HepG2 (cell line): ENCODE measurements around the gene HERC4. TPM values are rescaled to one million over a fixed set of nuclear protein-coding genes. Genes with fewer than 3 reads are reported as not detected.

Experiments
- EP300 ChIP-seq, 3 experiments: sonication (generic) in 1 of 3; formaldehyde crosslinking in 1 of 3; IDR thresholded peaks; 2 replicates each; pipeline versions ENCODE4 v1.5.1 to v1.6.1; 2011 to 2020; ENCODE audit warnings: low read depth in 2 of 3, low read length in 2 of 3, borderline replicate concordance in 1 of 3, improper control_type of control experiment in 1 of 3, mild to moderate bottlenecking in 1 of 3, missing genetic modification reagents in 1 of 3, moderate library complexity in 1 of 3
- FOXA3 ChIP-seq: IDR thresholded peaks from 2 replicates; pipeline ENCODE4 v1.6.1; 2016; ENCODE audit warnings: missing genetic modification reagents, missing compliant biosample characterization
- ISL2 ChIP-seq: sonication (generic); formaldehyde crosslinking; IDR thresholded peaks from 2 replicates; pipeline ENCODE4 v1.5.0; 2020; ENCODE audit warnings: missing genetic modification reagents
- KDM3A ChIP-seq: IDR thresholded peaks from 2 replicates; pipeline ENCODE4 v1.6.1; 2018; ENCODE audit warnings: low read depth, missing compliant biosample characterization
- KLF12 ChIP-seq: sonication (generic); formaldehyde crosslinking; IDR thresholded peaks from 2 replicates; pipeline ENCODE4 v1.4.0; 2020; ENCODE audit warnings: missing genetic modification reagents, borderline replicate concordance
- MBNL3 ChIP-seq: fragments of 250-450 bp; sonication (Bioruptor Pico); conservative IDR thresholded peaks from 2 replicates; pipeline ENCODE4 v1.8.0; 2022; ENCODE audit warnings: mild to moderate bottlenecking, inconsistent platforms
- MYNN ChIP-seq: sonication (generic); formaldehyde crosslinking; IDR thresholded peaks from 2 replicates; pipeline ENCODE4 v1.4.0; 2020; ENCODE audit warnings: mild to moderate bottlenecking, low read depth, missing genetic modification reagents
- NAIF1 ChIP-seq: sonication (generic); formaldehyde crosslinking; IDR thresholded peaks from 2 replicates; pipeline ENCODE4 v1.5.0; 2020; ENCODE audit warnings: mild to moderate bottlenecking, missing genetic modification reagents, borderline replicate concordance
- RFXANK ChIP-seq: IDR thresholded peaks from 2 replicates; pipeline ENCODE4 v1.6.1; 2016
- ZFP37 ChIP-seq: sonication (generic); formaldehyde crosslinking; IDR thresholded peaks from 2 replicates; pipeline ENCODE4 v1.4.0; 2020; ENCODE audit warnings: missing genetic modification reagents, borderline replicate concordance
- ZFP62 ChIP-seq: sonication (generic); formaldehyde crosslinking; IDR thresholded peaks from 2 replicates; pipeline ENCODE4 v1.4.0; 2020; ENCODE audit warnings: missing genetic modification reagents
- ZMYM3 ChIP-seq: sonication (generic); formaldehyde crosslinking; IDR thresholded peaks from 2 replicates; pipeline ENCODE4 v1.5.1; 2020; ENCODE audit warnings: mild to moderate bottlenecking, missing genetic modification reagents
- ZNF17 ChIP-seq: sonication (generic); formaldehyde crosslinking; IDR thresholded peaks from 2 replicates; pipeline ENCODE4 v1.5.0; 2020; ENCODE audit warnings: mild to moderate bottlenecking, missing genetic modification reagents
- ZNF552 ChIP-seq: sonication (generic); formaldehyde crosslinking; IDR thresholded peaks from 2 replicates; pipeline ENCODE4 v1.9.0; 2022; ENCODE audit warnings: missing genetic modification reagents, mild to moderate bottlenecking, borderline replicate concordance
- ZNF557 ChIP-seq: sonication (generic); formaldehyde crosslinking; IDR thresholded peaks from 2 replicates; pipeline ENCODE4 v1.4.0; 2020; ENCODE audit warnings: missing genetic modification reagents
- ZNF614 ChIP-seq: IDR thresholded peaks from 2 replicates; pipeline ENCODE4 v1.6.1; 2018; ENCODE audit warnings: missing biosample characterization, missing genetic modification reagents, inconsistent platforms, borderline replicate concordance
- ZNF678 ChIP-seq: sonication (generic); formaldehyde crosslinking; IDR thresholded peaks from 2 replicates; pipeline ENCODE4 v1.4.0; 2020; ENCODE audit warnings: mild to moderate bottlenecking, missing genetic modification reagents
- ZNF777 ChIP-seq: sonication (generic); formaldehyde crosslinking; IDR thresholded peaks from 2 replicates; pipeline ENCODE4 v1.4.0; 2020; ENCODE audit warnings: missing genetic modification reagents
- polyA plus RNA-seq, 8 experiments: library from polyadenylated mRNA; depleted of rRNA in 3 of 8; stranded (reverse) in 7 of 8; unstranded in 1 of 8; fragments of >200 nt; fragmentation: Illumina TruSeq in 4 of 8; extraction: Trizol in 4 of 8; gene quantifications; 2 replicates each; pipeline versions ENCODE4 v1.2.1 to v1.2.3, GENCODE V29; 2011 to 2016; ENCODE audit warnings: low read depth in 4 of 8, missing spikeins in 1 of 8, mixed read lengths in 1 of 8; ENCODE audit not compliant: insufficient read depth in 1 of 8
- total RNA-seq, 5 experiments: library from RNA; depleted of rRNA; stranded (reverse); fragments of >200 nt; fragmentation: Illumina TruSeq; extraction: Trizol; gene quantifications; 2 replicates each; pipeline ENCODE4 v1.2.3, GENCODE V29; 2016; ENCODE audit warnings: low read depth in 1 of 5
- TF ChIP-seq, protein P1 (sequence below): sonication (generic); formaldehyde crosslinking; IDR thresholded peaks from 2 replicates; pipeline ENCODE4 v1.4.0; 2020; ENCODE audit warnings: missing genetic modification reagents
- TF ChIP-seq, protein P2 (sequence below): sonication (generic); formaldehyde crosslinking; IDR thresholded peaks from 2 replicates; pipeline ENCODE4 v1.5.0; 2020; ENCODE audit warnings: mild to moderate bottlenecking, missing genetic modification reagents
- TF ChIP-seq, protein P3 (sequence below): conservative IDR thresholded peaks from 2 replicates; pipeline ENCODE4 v1.6.1; 2018; ENCODE audit warnings: missing genetic modification reagents

HERC4 gene
- total and polyA plus RNA-seq, 2 of the 13 experiments (the other 11 are each of a cell fraction or from before 2014, with no cell fraction given) = 9.8 to 20.2 TPM

DNA sequence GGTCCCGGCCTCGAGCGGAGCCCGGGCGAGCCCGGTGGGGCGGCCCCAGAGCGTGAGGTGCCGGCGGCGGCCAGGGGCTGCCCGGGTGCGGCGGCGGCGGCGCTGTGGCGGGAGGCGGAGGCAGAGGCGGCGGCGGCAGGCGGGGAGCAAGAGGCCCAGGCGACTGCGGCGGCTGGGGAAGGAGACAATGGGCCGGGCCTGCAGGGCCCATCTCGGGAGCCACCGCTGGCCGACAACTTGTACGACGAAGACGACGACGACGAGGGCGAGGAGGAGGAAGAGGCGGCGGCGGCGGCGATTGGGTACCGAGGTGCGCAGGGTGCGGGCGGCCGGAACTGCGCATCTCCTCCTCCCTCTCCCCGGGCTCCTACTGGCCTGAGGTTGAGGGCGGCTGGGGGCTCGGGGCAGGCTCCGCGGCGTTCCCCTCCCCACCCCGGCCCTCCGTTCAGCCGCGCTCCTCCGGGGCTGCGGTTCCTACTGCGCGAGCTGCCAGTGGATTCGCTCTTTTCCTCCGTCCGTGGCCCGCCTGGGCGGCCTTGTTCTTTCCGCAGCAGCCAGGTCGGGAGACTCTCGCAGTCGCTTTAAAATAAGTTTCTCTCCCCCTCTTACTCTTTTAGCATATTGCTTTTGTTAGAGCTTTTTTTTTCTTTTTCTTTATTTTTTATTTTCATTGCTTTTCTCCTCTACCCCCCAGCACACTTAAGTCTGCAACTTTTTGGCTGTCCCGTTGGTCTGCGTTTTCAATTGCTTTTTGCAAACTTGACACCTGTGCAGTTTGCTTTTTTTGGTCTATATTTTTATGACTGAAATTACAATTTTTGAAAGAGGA is 190.0 kb downstream of the HERC4 start (continued):
- TF ChIP-seq, protein P1, sequence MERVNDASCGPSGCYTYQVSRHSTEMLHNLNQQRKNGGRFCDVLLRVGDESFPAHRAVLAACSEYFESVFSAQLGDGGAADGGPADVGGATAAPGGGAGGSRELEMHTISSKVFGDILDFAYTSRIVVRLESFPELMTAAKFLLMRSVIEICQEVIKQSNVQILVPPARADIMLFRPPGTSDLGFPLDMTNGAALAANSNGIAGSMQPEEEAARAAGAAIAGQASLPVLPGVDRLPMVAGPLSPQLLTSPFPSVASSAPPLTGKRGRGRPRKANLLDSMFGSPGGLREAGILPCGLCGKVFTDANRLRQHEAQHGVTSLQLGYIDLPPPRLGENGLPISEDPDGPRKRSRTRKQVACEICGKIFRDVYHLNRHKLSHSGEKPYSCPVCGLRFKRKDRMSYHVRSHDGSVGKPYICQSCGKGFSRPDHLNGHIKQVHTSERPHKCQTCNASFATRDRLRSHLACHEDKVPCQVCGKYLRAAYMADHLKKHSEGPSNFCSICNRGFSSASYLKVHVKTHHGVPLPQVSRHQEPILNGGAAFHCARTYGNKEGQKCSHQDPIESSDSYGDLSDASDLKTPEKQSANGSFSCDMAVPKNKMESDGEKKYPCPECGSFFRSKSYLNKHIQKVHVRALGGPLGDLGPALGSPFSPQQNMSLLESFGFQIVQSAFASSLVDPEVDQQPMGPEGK (CRISPR knock-in tag) = peak; percentile 88
- TF ChIP-seq ISL2 (CRISPR knock-in tag) (no peak; the same call in 1 of the 2 replicates), ZNF557 (CRISPR knock-in tag) (no peak; the same call in 1 of the 2 replicates), ZFP37 (CRISPR knock-in tag) (no peak), ZNF17 (CRISPR knock-in tag) (no peak), KDM3A (CRISPR knock-in tag) (no peak), ZFP62 (CRISPR knock-in tag) (no peak), ZMYM3 (CRISPR knock-in tag) (no peak), ZNF777 (no peak; the same call in 1 of the 2 replicates), ZNF678 (no peak), FOXA3 (no peak), MYNN (CRISPR knock-in tag) (no peak), EP300 (IDR thresholded peaks at IDR 0.05; ENCODE audit: low read depth in 2 of 2, low read length in 2 of 2) (no peak), EP300 (CRISPR knock-in tag; IDR thresholded peaks at IDR 0.05; ENCODE audit: borderline replicate concordance) (no peak), ZNF552 (no peak), RFXANK (no peak), MBNL3 (CRISPR knock-in tag) (no peak), KLF12 (CRISPR knock-in tag) (peak; percentile 38; the same call in 1 of the 2 replicates), NAIF1 (CRISPR knock-in tag) (no peak; the same call in 1 of the 2 replicates), ZNF614 (CRISPR knock-in tag) (no peak)
- TF ChIP-seq, protein P2, sequence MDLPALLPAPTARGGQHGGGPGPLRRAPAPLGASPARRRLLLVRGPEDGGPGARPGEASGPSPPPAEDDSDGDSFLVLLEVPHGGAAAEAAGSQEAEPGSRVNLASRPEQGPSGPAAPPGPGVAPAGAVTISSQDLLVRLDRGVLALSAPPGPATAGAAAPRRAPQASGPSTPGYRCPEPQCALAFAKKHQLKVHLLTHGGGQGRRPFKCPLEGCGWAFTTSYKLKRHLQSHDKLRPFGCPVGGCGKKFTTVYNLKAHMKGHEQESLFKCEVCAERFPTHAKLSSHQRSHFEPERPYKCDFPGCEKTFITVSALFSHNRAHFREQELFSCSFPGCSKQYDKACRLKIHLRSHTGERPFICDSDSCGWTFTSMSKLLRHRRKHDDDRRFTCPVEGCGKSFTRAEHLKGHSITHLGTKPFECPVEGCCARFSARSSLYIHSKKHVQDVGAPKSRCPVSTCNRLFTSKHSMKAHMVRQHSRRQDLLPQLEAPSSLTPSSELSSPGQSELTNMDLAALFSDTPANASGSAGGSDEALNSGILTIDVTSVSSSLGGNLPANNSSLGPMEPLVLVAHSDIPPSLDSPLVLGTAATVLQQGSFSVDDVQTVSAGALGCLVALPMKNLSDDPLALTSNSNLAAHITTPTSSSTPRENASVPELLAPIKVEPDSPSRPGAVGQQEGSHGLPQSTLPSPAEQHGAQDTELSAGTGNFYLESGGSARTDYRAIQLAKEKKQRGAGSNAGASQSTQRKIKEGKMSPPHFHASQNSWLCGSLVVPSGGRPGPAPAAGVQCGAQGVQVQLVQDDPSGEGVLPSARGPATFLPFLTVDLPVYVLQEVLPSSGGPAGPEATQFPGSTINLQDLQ = no peak
- TF ChIP-seq, protein P3, sequence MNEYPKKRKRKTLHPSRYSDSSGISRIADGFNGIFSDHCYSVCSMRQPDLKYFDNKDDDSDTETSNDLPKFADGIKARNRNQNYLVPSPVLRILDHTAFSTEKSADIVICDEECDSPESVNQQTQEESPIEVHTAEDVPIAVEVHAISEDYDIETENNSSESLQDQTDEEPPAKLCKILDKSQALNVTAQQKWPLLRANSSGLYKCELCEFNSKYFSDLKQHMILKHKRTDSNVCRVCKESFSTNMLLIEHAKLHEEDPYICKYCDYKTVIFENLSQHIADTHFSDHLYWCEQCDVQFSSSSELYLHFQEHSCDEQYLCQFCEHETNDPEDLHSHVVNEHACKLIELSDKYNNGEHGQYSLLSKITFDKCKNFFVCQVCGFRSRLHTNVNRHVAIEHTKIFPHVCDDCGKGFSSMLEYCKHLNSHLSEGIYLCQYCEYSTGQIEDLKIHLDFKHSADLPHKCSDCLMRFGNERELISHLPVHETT (CRISPR knock-in tag) = 0 out of 2 replicates have a peak, but pooled peaks have one; percentile 24
